Left lung (tissue), 10 donors: Measurements from ENCODE around the gene CAMK2A. TPM values are rescaled to one million over a fixed set of nuclear protein-coding genes. Genes with fewer than 3 reads are reported as not detected.

Experiments used
- ATAC-seq: fragments of 200-7000 bp; cut with Tn5 transposase; one replicate; pipeline ENCODE4 v1.9.1; 2020; ENCODE audit warnings: moderate library complexity
- DNase-seq, 4 donors: peaks; one replicate each; pipeline ENCODE4 v3.0.0-alpha.2; 2013 to 2020
- H3K27ac ChIP-seq, 2 donors: fragments of 200-600 bp; sonication (generic) in 1 of 2; one replicate each; pipeline versions ENCODE4 v1.5.0 to v1.8.0; 2020 to 2021
- H3K27me3 ChIP-seq, 2 donors: fragments of 200-600 bp; sonication (generic) in 1 of 2; one replicate each; pipeline versions ENCODE4 v1.5.0 to v1.8.0; 2020 to 2021
- H3K36me3 ChIP-seq, 2 donors: fragments of 200-600 bp; sonication (generic) in 1 of 2; one replicate each; pipeline versions ENCODE4 v1.5.0 to v1.8.0; 2020 to 2021
- H3K4me1 ChIP-seq, 2 donors: fragments of 200-600 bp; one replicate each; pipeline ENCODE4 v1.8.0; 2021
- H3K4me3 ChIP-seq, 2 donors: fragments of 200-600 bp; sonication (generic) in 1 of 2; one replicate each; pipeline versions ENCODE4 v1.5.0 to v1.8.0; 2020 to 2021; ENCODE audit warnings: mild to moderate bottlenecking in 1 of 2
- H3K9me3 ChIP-seq, 2 donors: fragments of 200-600 bp; sonication (generic) in 1 of 2; one replicate each; pipeline versions ENCODE4 v1.5.0 to v1.8.0; 2020 to 2021
- CTCF ChIP-seq, 2 donors: fragments of 200-600 bp; sonication (generic) in 1 of 2; IDR thresholded peaks; one replicate each; pipeline versions ENCODE4 v1.5.0 to v1.8.0; 2021; ENCODE audit warnings: antibody characterized with exemption in 2 of 2
- intact Hi-C, 2 donors: fragments of 100-400 bp; cut with DNase I; formaldehyde crosslinking; loops; one replicate each; pipeline versions ENCODE4 v1.11.2 to v1.14.2; 2022
- polyA plus RNA-seq, 6 donors: library from polyadenylated mRNA; unstranded; fragments of 120-200 nt; gene quantifications; one replicate each; pipeline ENCODE4 v1.2.1, GENCODE V29; 2013; ENCODE audit not compliant: insufficient read length in 6 of 6
- total RNA-seq, 2 donors: library from RNA; stranded (reverse); fragmentation: NEBNext Ultra II Directional; extraction: Animal tissue kit (Norgen Biotek cat#: 25700); gene quantifications; one replicate each; pipeline ENCODE4 v1.2.1, GENCODE V29; 2021
- donor health status: DM: no; HTN: yes; CAD: no.
- donor health status: DM: no; HTN: no; CAD: no.

CAMK2A gene
- total and polyA plus RNA-seq, 8 donors: 0.64 to 5.8 (median 4.7) TPM

- no peaks in the 10 kb centered on the region for H3K27me3 ChIP-seq
- DNase-seq (no peak), ATAC-seq (no peak)
- peaks cover 0 to 10% of the 10 kb centered on the region in 2 donors for H3K4me1 ChIP-seq
- no peak for TF ChIP-seq CTCF (IDR thresholded peaks at IDR 0.05)
- no peak overlapping the region for H3K4me3 ChIP-seq
- H3K9me3 ChIP-seq: no peaks in the 10 kb centered on the region
- no peak overlapping the region for H3K27ac ChIP-seq
- intact Hi-C loops: loop anchor here in 1 of 2 donors (10.0 kb wide), 1 partner anchor 170 kb away; no protein-coding TSS in a partner anchor
- H3K36me3 ChIP-seq: no peaks in the 10 kb centered on the region
Measured at GRCh38 chr5:150264667-150265603, 24.6 kb downstream of the CAMK2A start.

GRCh38 chr5:150263801-150264621 is 25.6 kb downstream of the CAMK2A start:
- H3K4me3 ChIP-seq: no peak overlapping the region
- H3K27ac ChIP-seq: no peak overlapping the region
- no peaks in the 10 kb centered on the region for H3K27me3 ChIP-seq
- ATAC-seq (peak; percentile 80), DNase-seq (peak in 1 of 4 donors; percentile 75)
- no peak for TF ChIP-seq CTCF (IDR thresholded peaks at IDR 0.05)
- no peaks in the 10 kb centered on the region for H3K36me3 ChIP-seq
- intact Hi-C loops: loop anchor here in 1 of 2 donors (10.0 kb wide), 1 partner anchor 171 kb away; no protein-coding TSS in a partner anchor
- H3K9me3 ChIP-seq: no peaks in the 10 kb centered on the region
- H3K4me1 ChIP-seq: peaks cover 0 to 10% of the 10 kb centered on the region in 2 donors

- no peak for ATAC-seq
- peaks cover 0 to 10% of the 10 kb centered on the region in 2 donors for H3K4me1 ChIP-seq
- no peak overlapping the region for H3K4me3 ChIP-seq
- no peaks in the 10 kb centered on the region for H3K9me3 ChIP-seq
- DNase-seq: no peak
- no peak overlapping the region for H3K27ac ChIP-seq
- no peaks in the 10 kb centered on the region for H3K27me3 ChIP-seq
- no peaks in the 10 kb centered on the region for H3K36me3 ChIP-seq
- intact Hi-C loops: loop anchor here in 1 of 2 donors (10.0 kb wide), 1 partner anchor 171 kb away; no protein-coding TSS in a partner anchor
- no peak for TF ChIP-seq CTCF (IDR thresholded peaks at IDR 0.05)
Measured at GRCh38 chr5:150263375-150263775, 26.2 kb downstream of the CAMK2A start.

GRCh38 chr5:150262502-150262901 is 27.1 kb downstream of the CAMK2A start:
- DNase-seq: no peak

More at GRCh38 chr5:150262502-150262901, 27.1 kb downstream of the CAMK2A start:
- H3K4me3 ChIP-seq: no peak overlapping the region
- H3K9me3 ChIP-seq: no peaks in the 10 kb centered on the region
- H3K27me3 ChIP-seq: no peaks in the 10 kb centered on the region
- no peaks in the 10 kb centered on the region for H3K36me3 ChIP-seq
- H3K27ac ChIP-seq: no peak overlapping the region
- intact Hi-C loops: loop anchor here in 1 of 2 donors (10.0 kb wide), 1 partner anchor 172 kb away; no protein-coding TSS in a partner anchor
- peaks cover 0 to 10% of the 10 kb centered on the region in 2 donors for H3K4me1 ChIP-seq
- TF ChIP-seq CTCF (IDR thresholded peaks at IDR 0.05): no peak
- no peak for ATAC-seq
